Stimulated activated naive CD8-positive, alpha-beta T cell treated with anti-CD3 and anti-CD28 coated beads, Interleukin-15, Interleukin-2, amounts not matched to agents 100 ng/mL and 50 ng/mL, for 24 hours (primary cell): Measurements from ENCODE around the gene SHKBP1.
"Not testable (repeated sequence)": the region's sequence is repeated elsewhere in the genome, so short reads cannot be mapped to it uniquely, and the experiment has no call there.

Experiments
- H3K27ac Mint-ChIP-seq: one replicate; pipeline ENCODE4 v1.8.0; 2021; ENCODE audit warnings: mild to moderate bottlenecking, mixed read lengths
- H3K27me3 Mint-ChIP-seq: one replicate; pipeline ENCODE4 v1.8.0; 2021; ENCODE audit warnings: mixed read lengths
- H3K36me3 Mint-ChIP-seq: one replicate; pipeline ENCODE4 v1.8.0; 2021; ENCODE audit warnings: low read depth, mixed read lengths
- H3K4me1 Mint-ChIP-seq: one replicate; pipeline ENCODE4 v1.8.0; 2021; ENCODE audit warnings: low read depth, mixed read lengths
- H3K4me3 Mint-ChIP-seq: one replicate; pipeline ENCODE4 v1.8.0; 2021; ENCODE audit warnings: mild to moderate bottlenecking, mixed read lengths
- H3K9me3 Mint-ChIP-seq: one replicate; pipeline ENCODE4 v1.8.0; 2021; ENCODE audit warnings: mixed read lengths

SHKBP1 gene

GRCh38 chr19:40586611-40587010 is 9.9 kb downstream of the SHKBP1 start:
- peaks cover 8% of the 10 kb centered on the region for H3K4me1 Mint-ChIP-seq
- no peak overlapping the region for H3K4me3 Mint-ChIP-seq
- H3K27ac Mint-ChIP-seq: no peak overlapping the region
- no peaks in the 10 kb centered on the region for H3K9me3 Mint-ChIP-seq
- no peaks in the 10 kb centered on the region for H3K27me3 Mint-ChIP-seq
- H3K36me3 Mint-ChIP-seq: peaks cover 50% of the 10 kb centered on the region

- no peak overlapping the region for H3K27ac Mint-ChIP-seq
- no peaks in the 10 kb centered on the region for H3K9me3 Mint-ChIP-seq
- H3K4me3 Mint-ChIP-seq: no peak overlapping the region
- H3K4me1 Mint-ChIP-seq: peaks cover 8% of the 10 kb centered on the region
- no peaks in the 10 kb centered on the region for H3K27me3 Mint-ChIP-seq
- peaks cover 47% of the 10 kb centered on the region for H3K36me3 Mint-ChIP-seq
Observed at GRCh38 chr19:40588110-40588854, 11.6 kb downstream of the SHKBP1 start.

- H3K36me3 Mint-ChIP-seq: peaks cover 41% of the 10 kb centered on the region
- H3K27me3 Mint-ChIP-seq: no peaks in the 10 kb centered on the region
- no peaks in the 10 kb centered on the region for H3K9me3 Mint-ChIP-seq
- peaks cover 9% of the 10 kb centered on the region for H3K4me1 Mint-ChIP-seq
- H3K4me3 Mint-ChIP-seq: no peak overlapping the region
- no peak overlapping the region for H3K27ac Mint-ChIP-seq
Observed at GRCh38 chr19:40588926-40589569, 12.4 kb downstream of the SHKBP1 start.

- no peak overlapping the region for H3K27ac Mint-ChIP-seq
Observed at GRCh38 chr19:40589591-40590429, 13.1 kb downstream of the SHKBP1 start.

GRCh38 chr19:40590464-40591265 is 14.0 kb downstream of the SHKBP1 start:
- H3K27ac Mint-ChIP-seq: no peak overlapping the region
- H3K9me3 Mint-ChIP-seq: no peaks in the 10 kb centered on the region
- peaks cover 29% of the 10 kb centered on the region for H3K36me3 Mint-ChIP-seq
- H3K4me3 Mint-ChIP-seq: no peak overlapping the region
- H3K4me1 Mint-ChIP-seq: peaks cover 18% of the 10 kb centered on the region
- no peaks in the 10 kb centered on the region for H3K27me3 Mint-ChIP-seq

More at GRCh38 chr19:40589591-40590429, 13.1 kb downstream of the SHKBP1 start:
- peaks cover 16% of the 10 kb centered on the region for H3K4me1 Mint-ChIP-seq
- peaks cover 33% of the 10 kb centered on the region for H3K36me3 Mint-ChIP-seq
- H3K27me3 Mint-ChIP-seq: no peaks in the 10 kb centered on the region
- no peaks in the 10 kb centered on the region for H3K9me3 Mint-ChIP-seq
- H3K4me3 Mint-ChIP-seq: no peak overlapping the region

GRCh38 chr19:40591724-40592123 is 15.1 kb downstream of the SHKBP1 start:
- not testable (repeated sequence) for H3K27ac Mint-ChIP-seq, H3K27me3 Mint-ChIP-seq, H3K9me3 Mint-ChIP-seq, H3K4me3 Mint-ChIP-seq
- Mint-ChIP-seq H3K4me1 (peaks cover 11% of the 10 kb centered on the region), H3K36me3 (peaks cover 20% of the 10 kb centered on the region)

- H3K27ac Mint-ChIP-seq: peak overlapping the region; percentile 21
- H3K4me1 Mint-ChIP-seq: peaks cover 11% of the 10 kb centered on the region
- H3K36me3 Mint-ChIP-seq: peaks cover 16% of the 10 kb centered on the region
- peaks cover 4% of the 10 kb centered on the region for H3K27me3 Mint-ChIP-seq
- H3K4me3 Mint-ChIP-seq: no peak overlapping the region
- H3K9me3 Mint-ChIP-seq: no peaks in the 10 kb centered on the region
Observed at GRCh38 chr19:40592170-40592569, 15.5 kb downstream of the SHKBP1 start.

GRCh38 chr19:40594255-40594654 is 17.6 kb downstream of the SHKBP1 start:
- Mint-ChIP-seq H3K27ac (no peak overlapping the region), H3K4me3 (no peak overlapping the region), H3K36me3 (peaks cover 10% of the 10 kb centered on the region), H3K9me3 (no peaks in the 10 kb centered on the region), H3K4me1 (peaks cover 29% of the 10 kb centered on the region), H3K27me3 (peaks cover 19% of the 10 kb centered on the region)

GRCh38 chr19:40594657-40595091 is 18.0 kb downstream of the SHKBP1 start:
- Mint-ChIP-seq H3K4me1 (peaks cover 33% of the 10 kb centered on the region), H3K27me3 (peaks cover 23% of the 10 kb centered on the region), H3K36me3 (peaks cover 10% of the 10 kb centered on the region), H3K9me3 (no peaks in the 10 kb centered on the region), H3K27ac (no peak overlapping the region), H3K4me3 (no peak overlapping the region)

- Mint-ChIP-seq H3K27me3 (peaks cover 34% of the 10 kb centered on the region), H3K4me3 (no peak overlapping the region), H3K4me1 (peaks cover 45% of the 10 kb centered on the region), H3K36me3 (peaks cover 5% of the 10 kb centered on the region), H3K9me3 (no peaks in the 10 kb centered on the region), H3K27ac (no peak overlapping the region)
Observed at GRCh38 chr19:40596608-40597328, 20.1 kb downstream of the SHKBP1 start.

GRCh38 chr19:40597329-40597838 is 20.7 kb downstream of the SHKBP1 start:
- Mint-ChIP-seq H3K9me3 (no peaks in the 10 kb centered on the region), H3K27ac (no peak overlapping the region), H3K36me3 (no peaks in the 10 kb centered on the region), H3K4me3 (peak overlapping the region; percentile 1), H3K4me1 (peaks cover 49% of the 10 kb centered on the region), H3K27me3 (peaks cover 35% of the 10 kb centered on the region)

GRCh38 chr19:40598121-40598917 is 21.6 kb downstream of the SHKBP1 start:
- no peak overlapping the region for H3K4me3 Mint-ChIP-seq
- H3K9me3 Mint-ChIP-seq: no peaks in the 10 kb centered on the region
- no peak overlapping the region for H3K27ac Mint-ChIP-seq
- H3K36me3 Mint-ChIP-seq: no peaks in the 10 kb centered on the region
- H3K27me3 Mint-ChIP-seq: peaks cover 35% of the 10 kb centered on the region
- H3K4me1 Mint-ChIP-seq: peaks cover 56% of the 10 kb centered on the region

GRCh38 chr19:40598918-40599307 is 22.2 kb downstream of the SHKBP1 start:
- Mint-ChIP-seq H3K9me3 (no peaks in the 10 kb centered on the region), H3K4me1 (peaks cover 61% of the 10 kb centered on the region), H3K4me3 (no peak overlapping the region), H3K27me3 (peaks cover 35% of the 10 kb centered on the region), H3K36me3 (no peaks in the 10 kb centered on the region), H3K27ac (no peak overlapping the region)
